Inflammatory macrophage (primary cell): ENCODE measurements around the gene TACR1.
"Not testable (repeated sequence)": the region's sequence is repeated elsewhere in the genome, so short reads cannot be mapped to it uniquely, and the experiment has no call there.

Experiments
- DNase-seq, 2 donors: peaks; one replicate each; pipeline ENCODE4 v3.0.0-alpha.2; 2020 to 2022
- total RNA-seq, 18 experiments: gene quantifications; one replicate each; lab custom pipeline; 2026; ENCODE audit warnings: mixed read lengths in 6 of 18, inconsistent platforms in 2 of 18; lab: John Stamatoyannopoulos, UW

TACR1 gene
- 0 to 0.09 (median 0) reads per million in 18 experiments for total RNA-seq

- peak in 1 of 2 donors; percentile 46 for DNase-seq
Observed at GRCh38 chr2:75199428-75200011, at the start of gene TACR1. Gene TACR1, minus strand, starts transcription at chr2:75199520. Its CDS starts 586 bp downstream, at chr2:75198934.

- DNase-seq = not testable (repeated sequence)
Observed at GRCh38 chr2:75248581-75248980, 49.3 kb upstream of the TACR1 start.

- no peak for DNase-seq
Observed at GRCh38 chr2:75246441-75247167, 47.3 kb upstream of the TACR1 start.

- DNase-seq = no peak
Observed at GRCh38 chr2:75243219-75243618, 43.9 kb upstream of the TACR1 start.

- DNase-seq = peak; percentile 0 to 11
Observed at GRCh38 chr2:75241696-75242095, 42.4 kb upstream of the TACR1 start.

GRCh38 chr2:75238670-75239330 lies 39.5 kb upstream of the TACR1 start:
- no peak for DNase-seq

GRCh38 chr2:75237296-75237695 lies 38.0 kb upstream of the TACR1 start:
- DNase-seq = no peak

- DNase-seq = no peak
Observed at GRCh38 chr2:75233965-75234364, 34.6 kb upstream of the TACR1 start.

- no peak for DNase-seq
Observed at GRCh38 chr2:75226617-75227016, 27.3 kb upstream of the TACR1 start.

GRCh38 chr2:75226099-75226498 lies 26.8 kb upstream of the TACR1 start:
- no peak for DNase-seq

GRCh38 chr2:75224636-75225094 lies 25.3 kb upstream of the TACR1 start:
- DNase-seq = no peak

- no peak for DNase-seq
Observed at GRCh38 chr2:75222527-75222926, 23.2 kb upstream of the TACR1 start.

- DNase-seq = no peak
Observed at GRCh38 chr2:75221862-75222261, 22.5 kb upstream of the TACR1 start.

GRCh38 chr2:75219213-75219612 lies 19.9 kb upstream of the TACR1 start:
- not testable (repeated sequence) for DNase-seq

GRCh38 chr2:75211266-75211770 lies 12.0 kb upstream of the TACR1 start:
- no peak for DNase-seq

- no peak for DNase-seq
Observed at GRCh38 chr2:75210409-75210808, 11.1 kb upstream of the TACR1 start.

- no peak for DNase-seq
Observed at GRCh38 chr2:75208738-75209137, 9.4 kb upstream of the TACR1 start.

- DNase-seq = no peak
Observed at GRCh38 chr2:75204833-75205232, 5.5 kb upstream of the TACR1 start.

- no peak for DNase-seq
Observed at GRCh38 chr2:75202359-75202758, 3.0 kb upstream of the TACR1 start.

- no peak for DNase-seq
Observed at GRCh38 chr2:75200140-75201096, 1.1 kb upstream of the TACR1 start.

- DNase-seq = no peak
Observed at GRCh38 chr2:75195076-75195691, 4.1 kb downstream of the TACR1 start.
